SK-MEL-5 (cell line): ENCODE data around the gene P2RY8. TPM values are rescaled to one million over a fixed set of nuclear protein-coding genes. Genes with fewer than 3 reads are reported as not detected.
"Not testable (repeated sequence)": the region's sequence is repeated elsewhere in the genome, so short reads cannot be mapped to it uniquely, and the experiment has no call there.

Source experiments
- DNase-seq: peaks from one replicate; pipeline ENCODE4 v3.0.0-alpha.2; 2016; ENCODE audit warnings: low read depth, low spot score
- in situ Hi-C: cut with HindIII; loops from 2 replicates; pipeline ENCODE4 v1.10.0; 2016; ENCODE audit warnings: low sequenced_read_pairs, high pct_unique_total_duplicates, low pct_unique_long_range_greater_than_20kb
- total RNA-seq: library from RNA; depleted of rRNA; stranded (reverse); fragments of >200 nt; shearing (Covaris generic); gene quantifications from 2 replicates; pipeline ENCODE4 v1.2.3, GENCODE V29; 2014

P2RY8 gene
- total RNA-seq, 1 experiment from 2014 or later = not detected

DNA sequence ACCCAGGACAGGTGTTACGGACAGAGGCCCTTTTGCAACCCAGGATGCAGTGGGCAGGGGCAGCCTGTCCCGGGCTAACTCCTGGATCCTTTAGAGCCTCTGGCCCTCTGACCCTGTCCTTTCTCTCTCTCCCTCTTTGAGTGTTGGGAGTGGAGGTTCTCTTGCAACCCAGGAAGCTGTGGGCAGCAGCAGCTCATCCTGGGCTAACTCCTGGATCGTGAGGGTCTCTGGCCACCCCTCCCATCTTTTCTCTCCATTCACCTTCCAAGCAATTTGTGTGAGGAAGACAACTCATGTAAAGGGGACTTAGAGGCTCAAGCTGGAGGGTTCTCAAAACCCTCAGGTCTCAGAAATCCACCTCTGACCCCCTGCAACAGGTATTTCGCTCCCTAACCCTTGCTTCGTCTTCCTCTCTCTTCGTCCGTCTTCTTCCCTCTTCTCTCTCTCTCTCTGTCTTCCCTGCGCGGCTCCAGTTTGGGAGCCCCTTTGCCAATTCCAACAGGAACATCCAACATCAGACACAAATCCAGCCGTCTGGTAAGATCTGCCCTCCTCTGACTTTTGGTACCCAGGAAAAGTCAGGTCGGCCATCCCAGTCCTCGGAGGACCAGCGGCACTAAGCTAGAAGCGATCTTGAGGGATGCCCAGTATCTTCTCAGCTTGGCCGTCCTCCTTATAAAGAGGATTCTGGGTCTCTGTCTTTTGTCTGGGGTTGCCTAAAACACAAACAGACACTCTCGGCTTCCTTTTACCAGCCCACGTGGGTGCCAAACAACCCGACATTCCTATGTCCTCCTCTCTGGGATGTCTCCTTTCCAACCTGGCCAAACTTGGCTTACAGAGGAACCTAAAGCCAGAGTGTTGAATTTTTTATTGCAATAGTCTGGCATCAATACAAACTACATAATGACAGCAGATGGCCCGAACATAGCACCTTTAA, 92.2 kb downstream of the P2RY8 start:
- in situ Hi-C loops = no loop called here
- no peak for DNase-seq

DNA sequence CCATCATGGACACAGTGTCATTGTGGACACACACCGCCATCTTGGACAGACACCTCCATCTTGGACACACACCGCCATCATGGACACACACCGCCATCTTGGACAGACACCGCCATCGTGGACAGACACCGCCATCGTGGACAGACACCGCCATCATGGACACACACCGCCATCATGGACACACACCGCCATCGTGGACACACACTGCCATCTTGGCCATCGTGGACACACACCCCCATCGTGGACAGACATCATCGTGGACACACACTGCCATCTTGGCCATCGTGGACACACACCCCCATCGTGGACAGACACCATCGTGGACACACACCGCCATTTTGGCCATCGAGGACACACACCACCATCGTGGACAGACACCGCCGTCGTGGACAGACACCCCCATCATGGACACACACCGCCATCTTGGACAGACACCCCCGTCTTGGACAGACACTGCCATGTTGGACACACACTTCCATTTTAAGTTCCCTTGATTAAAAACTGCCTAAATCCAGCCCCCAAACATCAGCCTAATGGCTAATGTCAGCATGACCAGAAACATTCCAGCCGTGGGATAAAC, 93.4 kb downstream of the P2RY8 start:
- in situ Hi-C loops = no loop called here
- DNase-seq = no peak

DNA sequence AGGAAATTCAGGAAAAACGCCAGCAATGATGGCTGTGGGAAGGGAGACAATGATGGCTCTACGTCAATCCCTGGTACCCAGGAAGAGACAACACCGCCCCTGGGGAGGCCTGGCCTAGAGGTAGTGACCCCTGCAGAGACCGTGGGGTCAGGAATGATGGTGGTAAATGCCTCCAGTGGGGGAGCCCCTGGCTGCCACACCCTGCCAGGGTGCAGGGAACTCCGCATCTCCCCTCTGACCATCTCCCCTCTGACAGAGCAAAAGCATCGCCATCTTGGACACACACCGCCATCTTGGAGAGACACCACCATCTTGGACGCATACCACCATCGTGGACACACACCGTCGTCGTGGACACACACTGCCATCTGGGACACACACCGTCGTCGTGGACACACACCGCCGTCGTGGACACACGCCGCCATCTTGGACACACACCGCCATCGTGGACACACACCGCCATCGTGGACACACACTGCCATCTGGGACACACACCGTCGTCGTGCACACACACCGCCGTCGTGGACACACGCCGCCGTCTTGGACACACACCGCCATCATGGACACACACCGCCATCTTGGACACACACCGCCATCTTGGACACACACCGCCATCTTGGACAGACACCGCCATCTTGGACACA, 94.1 kb downstream of the P2RY8 start:
- in situ Hi-C loops = no loop called here

DNA sequence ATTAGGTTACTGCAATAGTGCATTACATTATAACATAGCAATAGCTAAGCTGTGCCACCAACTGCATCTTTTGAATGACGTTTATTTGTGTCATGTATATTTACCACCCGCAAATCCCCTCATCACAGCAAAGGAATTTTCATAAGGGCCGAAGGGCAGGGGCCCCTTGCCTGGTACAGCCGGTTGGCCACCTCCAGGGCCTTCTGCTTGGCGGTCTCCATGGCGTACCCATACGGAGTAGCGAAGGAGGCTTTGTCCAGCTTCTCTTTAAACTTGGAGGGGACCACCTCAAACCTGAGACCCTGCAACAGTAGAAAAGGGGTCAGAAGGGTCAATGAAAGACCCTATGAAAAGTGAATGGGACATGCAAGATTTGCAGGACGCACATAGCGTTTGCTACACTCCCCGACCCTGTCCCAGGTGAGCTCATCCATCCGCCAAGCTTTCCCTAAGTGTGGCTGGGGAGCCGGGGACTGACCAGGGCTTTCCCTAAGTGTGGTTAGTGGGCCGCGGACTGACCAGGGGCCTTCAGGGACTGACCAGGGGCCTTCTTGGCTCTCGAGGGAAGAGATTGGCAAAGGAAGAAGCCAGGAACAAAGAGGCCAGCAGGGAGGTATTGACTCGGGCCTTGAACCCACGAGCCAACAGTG, 94.8 kb downstream of the P2RY8 start:
- in situ Hi-C loops = no loop called here
- no peak for DNase-seq

More for the DNA sequence above, 94.1 kb downstream of the P2RY8 start:
- DNase-seq = no peak

DNA sequence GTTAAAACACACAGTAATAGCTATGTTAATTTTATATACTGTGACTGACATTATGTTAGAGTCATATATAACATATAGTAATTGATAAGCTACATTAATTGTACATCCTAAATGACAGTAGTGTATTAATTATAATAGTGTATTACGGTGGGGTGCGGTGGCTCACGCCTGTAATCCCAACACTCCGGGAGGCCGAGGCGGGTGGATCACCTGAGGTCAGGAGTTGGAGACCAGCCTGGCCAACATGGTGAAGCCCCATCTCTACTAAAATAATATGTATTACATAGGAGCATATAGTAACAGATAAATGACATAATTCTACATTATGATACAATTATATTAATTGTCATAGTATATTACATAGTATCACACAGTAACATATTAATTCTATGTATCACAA, 96.5 kb downstream of the P2RY8 start:
- DNase-seq = no peak
- in situ Hi-C loops = no loop called here

DNA sequence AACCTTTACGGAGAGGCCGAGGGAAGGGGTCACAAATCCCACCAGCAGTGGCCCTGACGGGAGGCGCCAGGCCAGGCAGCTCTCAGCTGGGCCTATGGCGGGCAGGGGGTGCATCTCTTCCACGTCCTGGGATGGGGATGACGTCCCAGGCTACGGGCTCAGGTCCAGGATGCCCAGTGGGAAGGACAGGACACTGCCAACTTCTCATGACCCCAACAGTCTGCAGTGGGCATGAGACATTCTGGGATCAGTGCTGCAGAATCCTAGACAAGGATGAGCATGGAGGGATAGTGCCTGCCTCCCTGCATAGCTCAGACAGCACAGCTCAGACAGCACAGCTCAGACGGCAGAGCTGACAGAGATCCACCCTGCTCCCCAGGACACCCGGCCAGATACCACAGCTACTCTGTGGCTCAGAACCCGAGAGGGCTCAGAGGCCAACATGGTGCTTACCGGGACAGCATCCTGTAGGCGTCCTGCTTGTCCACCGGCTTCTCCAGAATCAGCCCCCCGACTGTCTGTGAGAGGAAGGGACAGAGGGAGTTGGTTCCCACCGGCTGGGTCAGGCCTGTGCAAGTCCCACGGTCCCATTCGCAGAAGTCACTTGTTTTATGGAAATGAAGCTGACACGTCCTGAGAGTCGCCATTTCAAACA, 101.6 kb downstream of the P2RY8 start:
- in situ Hi-C loops = no loop called here
- no peak for DNase-seq

DNA sequence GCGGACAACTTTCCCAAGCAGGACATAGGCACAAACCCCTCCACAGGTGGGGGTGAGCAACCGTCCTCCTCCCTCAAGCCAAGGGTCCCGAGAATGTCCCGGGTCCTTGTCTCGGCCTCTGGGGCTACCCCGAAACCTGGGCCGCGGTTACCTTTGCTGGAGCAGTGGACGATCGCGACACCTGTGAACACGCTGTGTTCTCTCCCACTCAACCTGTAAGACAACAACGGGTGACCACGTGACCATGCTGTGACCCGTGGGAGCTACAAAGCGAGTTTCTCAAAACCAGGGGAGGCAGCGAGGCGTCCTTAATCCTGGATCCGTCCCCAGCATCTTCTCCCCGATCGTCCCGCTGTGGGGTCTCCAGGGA, 102.1 kb downstream of the P2RY8 start:
- in situ Hi-C loops = no loop called here
- no peak for DNase-seq

DNA sequence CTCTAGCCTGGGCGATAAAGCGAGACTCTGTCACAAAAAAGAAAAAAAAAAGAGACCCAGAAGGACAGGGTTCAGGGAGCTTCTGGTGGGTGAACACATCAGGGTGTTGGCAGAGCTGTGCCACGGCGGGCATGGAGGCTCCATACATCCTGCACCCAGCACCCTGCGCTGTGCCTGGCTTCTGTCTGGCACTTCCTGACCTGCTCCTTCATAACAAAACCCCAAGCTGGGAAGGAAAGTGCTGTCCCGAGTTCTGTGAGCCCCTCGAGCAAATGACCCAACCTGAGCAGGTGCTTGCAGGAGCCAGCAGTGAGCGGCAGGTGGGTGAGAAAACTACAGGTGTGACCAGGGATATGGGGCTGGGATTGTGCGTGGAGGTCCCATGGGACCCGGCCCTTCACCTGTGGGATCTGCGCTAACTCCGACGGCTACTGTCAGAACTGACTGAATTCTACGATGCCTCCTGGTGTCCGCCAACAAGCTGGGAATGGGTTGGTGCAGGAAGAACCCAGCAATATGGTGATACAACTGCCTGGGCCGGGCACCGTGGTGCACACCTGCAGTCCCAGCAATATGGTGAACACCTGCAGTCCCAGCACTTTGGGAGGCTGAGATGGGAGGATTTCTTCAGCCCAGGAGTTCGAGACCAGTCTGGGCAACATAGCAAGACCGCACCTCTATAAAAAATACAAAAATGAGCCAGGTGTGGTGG, 103.2 kb downstream of the P2RY8 start:
- no peak for DNase-seq
- in situ Hi-C loops = no loop called here

DNA sequence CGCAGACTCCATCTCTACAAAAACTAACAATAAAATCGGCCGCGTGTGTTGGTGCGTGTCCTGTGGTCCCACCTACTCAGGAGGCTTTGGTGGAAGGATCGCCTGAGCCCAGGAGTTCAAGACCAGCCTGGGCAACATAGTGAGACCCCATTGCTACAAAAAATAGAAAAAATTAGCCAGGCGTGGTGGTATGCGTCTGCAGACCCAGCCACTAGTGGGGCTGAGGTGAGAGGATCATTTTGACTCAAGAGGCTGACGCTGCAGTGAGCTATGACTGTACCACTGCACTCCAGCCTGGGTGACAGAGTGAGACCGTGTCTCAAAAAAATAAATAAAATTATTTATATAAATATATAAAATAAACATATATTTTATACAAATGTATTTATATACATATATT, 106.5 kb downstream of the P2RY8 start:
- no peak for DNase-seq
- in situ Hi-C loops = no loop called here

- in situ Hi-C loops = no loop called here
- DNase-seq = no peak
Measured at GRCh38 chrX:1427756-1428155, 109.2 kb downstream of the P2RY8 start.

GRCh38 chrX:1426321-1426720, 110.7 kb downstream of the P2RY8 start:
- in situ Hi-C loops, DNase-seq: not testable (repeated sequence)

DNA sequence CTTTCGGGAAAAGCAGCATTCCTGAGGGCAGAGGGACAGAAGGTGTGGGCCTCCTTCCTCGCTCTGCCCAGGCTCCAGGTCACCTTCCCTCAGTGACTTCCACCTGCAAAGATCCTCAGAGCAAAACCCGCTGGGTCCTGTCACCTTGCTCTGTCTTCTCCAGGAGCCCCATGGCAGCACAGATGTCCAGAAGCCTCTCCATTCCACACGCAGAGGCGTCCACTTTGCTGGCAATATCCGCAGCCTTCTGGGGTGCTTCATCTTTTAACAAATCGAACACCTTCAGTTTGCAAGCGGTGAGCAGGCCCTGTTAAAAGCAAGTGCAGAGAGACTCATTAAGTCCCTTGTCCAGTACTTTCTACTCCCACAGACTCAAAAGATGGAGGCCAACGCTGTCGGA, 111.6 kb downstream of the P2RY8 start:
- in situ Hi-C loops = no loop called here

DNA sequence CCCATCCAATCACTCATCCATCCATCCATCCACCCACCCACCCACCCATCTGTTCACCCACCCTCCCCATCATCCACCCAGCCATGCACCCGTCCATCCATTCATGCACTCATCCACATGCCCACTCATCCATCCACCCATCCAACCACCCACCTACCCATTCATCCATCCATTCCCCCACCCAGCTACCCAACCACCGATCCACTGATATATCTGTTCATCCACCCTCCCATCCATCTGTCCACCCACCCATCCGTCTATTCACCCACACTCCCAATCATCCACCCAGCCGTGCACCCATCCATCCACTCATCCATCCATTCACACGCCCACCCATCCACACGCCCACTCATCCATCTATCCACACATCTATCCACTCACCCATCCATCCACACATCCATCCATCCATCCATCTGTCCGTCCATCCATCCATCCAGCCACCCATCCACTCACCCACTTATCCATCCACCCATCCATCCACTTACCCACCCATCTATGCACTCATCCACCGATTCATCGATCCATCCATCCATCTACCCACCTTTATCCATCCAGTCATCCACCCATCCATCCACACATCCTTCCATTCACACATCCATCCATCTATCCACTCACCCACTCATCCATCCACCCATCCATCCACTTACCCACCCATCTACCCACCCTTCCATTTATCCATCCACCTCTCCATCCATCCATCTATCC, 112.7 kb downstream of the P2RY8 start:
- in situ Hi-C loops = no loop called here

More for the DNA sequence above, 111.6 kb downstream of the P2RY8 start:
- no peak for DNase-seq

GRCh38 chrX:1423215-1423614, 113.8 kb downstream of the P2RY8 start:
- DNase-seq = no peak
- in situ Hi-C loops = no loop called here

More for the DNA sequence above, 112.7 kb downstream of the P2RY8 start:
- DNase-seq = no peak

DNA sequence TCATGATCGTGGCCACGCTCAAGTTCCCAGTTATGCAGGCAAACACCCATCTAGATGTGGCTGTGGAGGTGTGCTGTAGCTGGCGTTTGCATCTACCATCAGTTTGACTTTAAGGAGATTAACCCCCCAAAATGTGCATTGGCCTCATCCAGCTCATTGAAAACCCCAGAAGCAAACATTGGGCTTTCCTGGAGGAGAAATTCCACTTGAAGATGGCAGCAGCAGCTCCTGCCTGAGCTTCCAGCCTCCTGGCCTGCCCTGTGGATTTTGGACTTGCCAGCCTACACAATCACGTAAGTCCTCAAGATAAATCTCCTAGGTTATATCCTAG, 114.9 kb downstream of the P2RY8 start:
- in situ Hi-C loops = no loop called here
- no peak for DNase-seq

GRCh38 chrX:1421433-1422134, 115.4 kb downstream of the P2RY8 start:
- in situ Hi-C loops = no loop called here

More at GRCh38 chrX:1421433-1422134, 115.4 kb downstream of the P2RY8 start:
- DNase-seq = no peak
